Measurements from ENCODE around the gene PCDH11Y.
"Not testable (repeated sequence)": the region's sequence is repeated elsewhere in the genome, so short reads cannot be mapped to it uniquely, and the experiment has no call there.

GRCh38 chrY:5083017-5083416 is 82.9 kb downstream of the PCDH11Y start:
- TF ChIP-seq, protein P1, sequence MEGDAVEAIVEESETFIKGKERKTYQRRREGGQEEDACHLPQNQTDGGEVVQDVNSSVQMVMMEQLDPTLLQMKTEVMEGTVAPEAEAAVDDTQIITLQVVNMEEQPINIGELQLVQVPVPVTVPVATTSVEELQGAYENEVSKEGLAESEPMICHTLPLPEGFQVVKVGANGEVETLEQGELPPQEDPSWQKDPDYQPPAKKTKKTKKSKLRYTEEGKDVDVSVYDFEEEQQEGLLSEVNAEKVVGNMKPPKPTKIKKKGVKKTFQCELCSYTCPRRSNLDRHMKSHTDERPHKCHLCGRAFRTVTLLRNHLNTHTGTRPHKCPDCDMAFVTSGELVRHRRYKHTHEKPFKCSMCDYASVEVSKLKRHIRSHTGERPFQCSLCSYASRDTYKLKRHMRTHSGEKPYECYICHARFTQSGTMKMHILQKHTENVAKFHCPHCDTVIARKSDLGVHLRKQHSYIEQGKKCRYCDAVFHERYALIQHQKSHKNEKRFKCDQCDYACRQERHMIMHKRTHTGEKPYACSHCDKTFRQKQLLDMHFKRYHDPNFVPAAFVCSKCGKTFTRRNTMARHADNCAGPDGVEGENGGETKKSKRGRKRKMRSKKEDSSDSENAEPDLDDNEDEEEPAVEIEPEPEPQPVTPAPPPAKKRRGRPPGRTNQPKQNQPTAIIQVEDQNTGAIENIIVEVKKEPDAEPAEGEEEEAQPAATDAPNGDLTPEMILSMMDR (IDR thresholded peaks at IDR 0.05 in 2 of 3, conservative IDR thresholded peaks at IDR 0.05 in 1 of 3; ENCODE audit: borderline replicate concordance in 1 of 3, insufficient read depth in 1 of 3, low read depth in 2 of 3, low read length in 2 of 3): not testable (repeated sequence)
- TF ChIP-seq, protein P2, sequence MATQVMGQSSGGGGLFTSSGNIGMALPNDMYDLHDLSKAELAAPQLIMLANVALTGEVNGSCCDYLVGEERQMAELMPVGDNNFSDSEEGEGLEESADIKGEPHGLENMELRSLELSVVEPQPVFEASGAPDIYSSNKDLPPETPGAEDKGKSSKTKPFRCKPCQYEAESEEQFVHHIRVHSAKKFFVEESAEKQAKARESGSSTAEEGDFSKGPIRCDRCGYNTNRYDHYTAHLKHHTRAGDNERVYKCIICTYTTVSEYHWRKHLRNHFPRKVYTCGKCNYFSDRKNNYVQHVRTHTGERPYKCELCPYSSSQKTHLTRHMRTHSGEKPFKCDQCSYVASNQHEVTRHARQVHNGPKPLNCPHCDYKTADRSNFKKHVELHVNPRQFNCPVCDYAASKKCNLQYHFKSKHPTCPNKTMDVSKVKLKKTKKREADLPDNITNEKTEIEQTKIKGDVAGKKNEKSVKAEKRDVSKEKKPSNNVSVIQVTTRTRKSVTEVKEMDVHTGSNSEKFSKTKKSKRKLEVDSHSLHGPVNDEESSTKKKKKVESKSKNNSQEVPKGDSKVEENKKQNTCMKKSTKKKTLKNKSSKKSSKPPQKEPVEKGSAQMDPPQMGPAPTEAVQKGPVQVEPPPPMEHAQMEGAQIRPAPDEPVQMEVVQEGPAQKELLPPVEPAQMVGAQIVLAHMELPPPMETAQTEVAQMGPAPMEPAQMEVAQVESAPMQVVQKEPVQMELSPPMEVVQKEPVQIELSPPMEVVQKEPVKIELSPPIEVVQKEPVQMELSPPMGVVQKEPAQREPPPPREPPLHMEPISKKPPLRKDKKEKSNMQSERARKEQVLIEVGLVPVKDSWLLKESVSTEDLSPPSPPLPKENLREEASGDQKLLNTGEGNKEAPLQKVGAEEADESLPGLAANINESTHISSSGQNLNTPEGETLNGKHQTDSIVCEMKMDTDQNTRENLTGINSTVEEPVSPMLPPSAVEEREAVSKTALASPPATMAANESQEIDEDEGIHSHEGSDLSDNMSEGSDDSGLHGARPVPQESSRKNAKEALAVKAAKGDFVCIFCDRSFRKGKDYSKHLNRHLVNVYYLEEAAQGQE (IDR thresholded peaks at IDR 0.05; ENCODE audit: low read depth): not testable (repeated sequence)
- not testable (repeated sequence) for TF ChIP-seq TCF7L2 (IDR thresholded peaks at IDR 0.05; ENCODE audit: borderline replicate concordance, extremely low read depth, insufficient read depth, insufficient read length); EZH2phosphoT487 (IDR thresholded peaks at IDR 0.05; ENCODE audit: borderline replicate concordance); POLR2A (IDR thresholded peaks at IDR 0.05; ENCODE audit: borderline replicate concordance, extremely low read depth, insufficient read depth, insufficient read length); RAD21 (IDR thresholded peaks at IDR 0.05; ENCODE audit: low read depth); SIN3A (IDR thresholded peaks at IDR 0.05; ENCODE audit: low read depth); CEBPB (IDR thresholded peaks at IDR 0.05; ENCODE audit: low read depth); POLR2AphosphoS5 (IDR thresholded peaks at IDR 0.05; ENCODE audit: low read depth, low read length); ZFX (IDR thresholded peaks at IDR 0.05); YY1 (IDR thresholded peaks at IDR 0.05; ENCODE audit: extremely low read depth, insufficient replicate concordance, low read depth, low read length); SRF (IDR thresholded peaks at IDR 0.05; ENCODE audit: low read depth); EZH2 (IDR thresholded peaks at IDR 0.05)
- TF ChIP-seq, protein P3, sequence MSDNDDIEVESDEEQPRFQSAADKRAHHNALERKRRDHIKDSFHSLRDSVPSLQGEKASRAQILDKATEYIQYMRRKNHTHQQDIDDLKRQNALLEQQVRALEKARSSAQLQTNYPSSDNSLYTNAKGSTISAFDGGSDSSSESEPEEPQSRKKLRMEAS (IDR thresholded peaks at IDR 0.05): not testable (repeated sequence)

All from HCT116 (cell line).